Measurements from ENCODE around the gene TNS1. TPM values are rescaled to one million over a fixed set of nuclear protein-coding genes. Genes with fewer than 3 reads are reported as not detected.

TNS1 gene
- total RNA-seq, 1 experiment from 2014 or later, result 6.2 TPM

- Histone ChIP-seq H4K20me1 (ENCODE audit: insufficient read depth) (no peaks in the 10 kb centered on the region), H3K4me2 (ENCODE audit: low read length) (no peak overlapping the region), H3K36me3 (ENCODE audit: control insufficient read depth in 1 of 2, insufficient read depth in 2 of 2, low read length in 2 of 2) (no peaks in the 10 kb centered on the region), H2AFZ (ENCODE audit: low read depth, low read length, poor library complexity, severe bottlenecking) (no peak overlapping the region), H3K9me2 (ENCODE audit: insufficient read depth) (no peaks in the 10 kb centered on the region), H3K9me3 (ENCODE audit: control insufficient read depth in 1 of 2, insufficient read depth in 1 of 2, low read depth in 1 of 2, low read length in 2 of 2) (no peaks in the 10 kb centered on the region), H3K27ac (ENCODE audit: low read depth, low read length) (no peak overlapping the region), H3K9ac (ENCODE audit: low read length) (no peak overlapping the region), H3K4me3 (replicated peaks in 1 of 2; ENCODE audit: low read depth in 1 of 2, low read length in 2 of 2) (no peak overlapping the region), H3K4me1 (ENCODE audit: control insufficient read depth in 1 of 2, insufficient read depth in 2 of 2, low read length in 2 of 2) (peaks cover 9 to 10% of the 10 kb centered on the region in 2 experiments; a peak in 3 of 4 replicates), H3K27me3 (ENCODE audit: insufficient read depth, low read length) (no peaks in the 10 kb centered on the region), H3K79me2 (ENCODE audit: insufficient read depth, low read length) (no peaks in the 10 kb centered on the region)
- DNase-seq (ENCODE audit: low read depth, low spot score) (no peak), ATAC-seq (no peak)
- ChIA-PET CTCF (no interaction called here), RAD21 (ENCODE audit: low non-redundant PET in 1 of 2, low total read pairs in 2 of 2, uncharacterized antibody in 2 of 2, unreplicated experiment in 2 of 2) (no interaction called here), POLR2A (no interaction called here)
- BruUV-seq (replicated peaks), result no TSS peak
- no peak for TF ChIP-seq ZNF274 (IDR thresholded peaks at IDR 0.05; ENCODE audit: low read depth, low read length)
- TF ChIP-seq EGR1 (IDR thresholded peaks at IDR 0.05; ENCODE audit: low read depth), result no peak
- TF ChIP-seq SRF (IDR thresholded peaks at IDR 0.05; ENCODE audit: low read depth), result no peak
- no peak for TF ChIP-seq ZBTB33 (IDR thresholded peaks at IDR 0.05; ENCODE audit: extremely low read depth, insufficient replicate concordance, low read length)
- TF ChIP-seq EZH2phosphoT487 (IDR thresholded peaks at IDR 0.05; ENCODE audit: borderline replicate concordance), result no peak
- TF ChIP-seq TCF7L2 (IDR thresholded peaks at IDR 0.05; ENCODE audit: borderline replicate concordance, extremely low read depth, insufficient read depth, insufficient read length), result no peak
- no peak for TF ChIP-seq ATF3 (IDR thresholded peaks at IDR 0.05)
- no peak for TF ChIP-seq POLR2A (IDR thresholded peaks at IDR 0.05; ENCODE audit: borderline replicate concordance, extremely low read depth, insufficient read depth, insufficient read length)
- no peak for TF ChIP-seq CEBPB (IDR thresholded peaks at IDR 0.05; ENCODE audit: low read depth)
- intact Hi-C loops (cut with micrococcal nuclease), result no loop called here
These were observed 62.3 kb downstream of the TNS1 start for GRCh38 chr2:217940261-217941220.

All from HCT116 (cell line).